Osteocyte (in vitro differentiated cells): ENCODE measurements around the gene NRDC. TPM values are rescaled to one million over a fixed set of nuclear protein-coding genes. Genes with fewer than 3 reads are reported as not detected.

Experiments
- DNase-seq: peaks from one replicate; pipeline ENCODE4 v3.0.0; 2021; ENCODE audit warnings: mixed read lengths; ENCODE audit not compliant: unreplicated experiment; ENCODE audit errors: extremely low spot score
- H3K27ac Mint-ChIP-seq: one replicate; pipeline ENCODE4 v1.8.0; 2021; ENCODE audit warnings: mild to moderate bottlenecking, mixed read lengths; ENCODE audit not compliant: unreplicated experiment
- H3K27me3 Mint-ChIP-seq: one replicate; pipeline ENCODE4 v1.8.0; 2021; ENCODE audit warnings: mixed read lengths; ENCODE audit not compliant: unreplicated experiment
- H3K36me3 Mint-ChIP-seq: one replicate; pipeline ENCODE4 v1.8.0; 2021; ENCODE audit warnings: mixed read lengths; ENCODE audit not compliant: unreplicated experiment
- H3K4me1 Mint-ChIP-seq: one replicate; pipeline ENCODE4 v1.8.0; 2021; ENCODE audit warnings: mixed read lengths; ENCODE audit not compliant: unreplicated experiment
- H3K4me3 Mint-ChIP-seq: one replicate; pipeline ENCODE4 v1.8.0; 2021; ENCODE audit warnings: mild to moderate bottlenecking, moderate library complexity, mixed read lengths; ENCODE audit not compliant: unreplicated experiment
- H3K9me3 Mint-ChIP-seq: one replicate; pipeline ENCODE4 v1.8.0; 2021; ENCODE audit warnings: mixed read lengths; ENCODE audit not compliant: unreplicated experiment
- CTCF ChIP-seq: fragments of 200-600 bp; sonication (generic); IDR thresholded peaks from 2 replicates; pipeline ENCODE4 v1.5.0; 2021; ENCODE audit warnings: antibody characterized with exemption, mild to moderate bottlenecking, moderate library complexity
- total RNA-seq: library from RNA; stranded (reverse); gene quantifications from 2 replicates; pipeline ENCODE4 v1.2.1, GENCODE V29; 2021

Gene NRDC
- total RNA-seq, 1 donor from 2014 or later, result 130 TPM

- H3K4me3 Mint-ChIP-seq, result no peak overlapping the region
- TF ChIP-seq CTCF, result no peak
- no peak overlapping the region for H3K27ac Mint-ChIP-seq
- no peaks in the 10 kb centered on the region for H3K4me1 Mint-ChIP-seq
- no peak for DNase-seq
- peaks cover 39% of the 10 kb centered on the region for H3K36me3 Mint-ChIP-seq
- H3K9me3 Mint-ChIP-seq, result peaks cover 11% of the 10 kb centered on the region
- no peaks in the 10 kb centered on the region for H3K27me3 Mint-ChIP-seq
Observed at GRCh38 chr1:51750729-51751128, 127.8 kb downstream of the NRDC start.

- Mint-ChIP-seq H3K36me3 (peaks cover 34% of the 10 kb centered on the region), H3K27ac (no peak overlapping the region), H3K4me1 (no peaks in the 10 kb centered on the region), H3K9me3 (peaks cover 7% of the 10 kb centered on the region), H3K27me3 (no peaks in the 10 kb centered on the region), H3K4me3 (no peak overlapping the region)
- no peak for DNase-seq
- no peak for TF ChIP-seq CTCF
Observed at GRCh38 chr1:51750218-51750617, 128.3 kb downstream of the NRDC start.

- peaks cover 7% of the 10 kb centered on the region for H3K9me3 Mint-ChIP-seq
- no peak for DNase-seq
- no peaks in the 10 kb centered on the region for H3K27me3 Mint-ChIP-seq
- TF ChIP-seq CTCF, result no peak
- peaks cover 6% of the 10 kb centered on the region for H3K4me1 Mint-ChIP-seq
- H3K27ac Mint-ChIP-seq, result no peak overlapping the region
- H3K36me3 Mint-ChIP-seq, result peaks cover 26% of the 10 kb centered on the region
- no peak overlapping the region for H3K4me3 Mint-ChIP-seq
Observed at GRCh38 chr1:51749151-51749550, 129.4 kb downstream of the NRDC start.

- H3K9me3 Mint-ChIP-seq, result no peaks in the 10 kb centered on the region
- H3K4me1 Mint-ChIP-seq, result peaks cover 7% of the 10 kb centered on the region
- no peaks in the 10 kb centered on the region for H3K27me3 Mint-ChIP-seq
- no peak for TF ChIP-seq CTCF
- DNase-seq, result no peak
- H3K36me3 Mint-ChIP-seq, result peaks cover 11% of the 10 kb centered on the region
- H3K27ac Mint-ChIP-seq, result no peak overlapping the region
- H3K4me3 Mint-ChIP-seq, result no peak overlapping the region
Observed at GRCh38 chr1:51745304-51745570, 133.3 kb downstream of the NRDC start.

- TF ChIP-seq CTCF, result no peak
- Mint-ChIP-seq H3K27ac (no peak overlapping the region), H3K4me1 (peaks cover 7% of the 10 kb centered on the region), H3K4me3 (no peak overlapping the region), H3K9me3 (no peaks in the 10 kb centered on the region), H3K27me3 (no peaks in the 10 kb centered on the region), H3K36me3 (peaks cover 11% of the 10 kb centered on the region)
- no peak for DNase-seq
Observed at GRCh38 chr1:51744506-51745303, 133.8 kb downstream of the NRDC start.
